Sigmoid colon (tissue), 4 donors: ENCODE measurements around the gene LATS2.

Experiments used
- CTCF ChIP-seq, 4 experiments: fragments of 450-650 bp in 3 of 4; fragments of 200-600 bp in 1 of 4; IDR thresholded peaks; one replicate each; pipeline ENCODE4 v1.5.1; 2016 to 2019; ENCODE audit warnings: antibody characterized with exemption in 4 of 4, mild to moderate bottlenecking in 3 of 4, moderate library complexity in 2 of 4
- EP300 ChIP-seq, 4 donors: sonication (generic); formaldehyde crosslinking; IDR thresholded peaks; one replicate each; pipeline ENCODE4 v1.6.1; 2017; ENCODE audit warnings: antibody characterized with exemption in 4 of 4
- POLR2A ChIP-seq, 2 donors: fragments of 450-650 bp; IDR thresholded peaks; one replicate each; pipeline ENCODE4 v1.6.1; 2016; ENCODE audit warnings: antibody characterized with exemption in 2 of 2, mild to moderate bottlenecking in 2 of 2, moderate library complexity in 2 of 2

GRCh38 chr13:21047591-21048282, 13.6 kb downstream of the LATS2 start:
- TF ChIP-seq EP300 (IDR thresholded peaks at IDR 0.05) (no peak), POLR2A (IDR thresholded peaks at IDR 0.05) (no peak), CTCF (IDR thresholded peaks at IDR 0.05) (no peak)
